ENCODE data around the gene PCDHA7.
"Not testable (repeated sequence)": the region's sequence is repeated elsewhere in the genome, so short reads cannot be mapped to it uniquely, and the experiment has no call there.

The PCDHA7 gene

DNA sequence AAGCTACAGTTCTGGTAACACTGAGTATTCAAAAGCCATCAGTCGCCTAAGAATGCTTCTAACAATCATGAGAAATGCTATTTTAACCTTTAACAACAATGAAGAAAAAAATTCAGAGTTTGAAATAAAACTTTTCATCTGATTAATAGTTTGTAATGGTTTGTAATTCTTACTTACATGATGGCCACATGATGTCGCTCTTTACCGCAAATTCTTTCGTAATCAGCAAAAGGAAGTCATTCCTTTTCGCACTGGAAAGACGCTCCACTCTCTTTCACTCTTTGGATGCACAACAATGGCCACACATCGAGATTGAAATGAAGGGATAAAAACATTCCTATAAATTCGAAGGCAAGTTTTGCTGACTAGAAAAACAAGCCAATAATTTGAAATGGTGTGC lies at the start of gene PCDHA7:
TSS of gene PCDHA7 (plus strand) at position 277 of the 400 bp plus-strand sequence. CDS start at position 392, 115 bp downstream.
- no peak for DNase-seq

DNA sequence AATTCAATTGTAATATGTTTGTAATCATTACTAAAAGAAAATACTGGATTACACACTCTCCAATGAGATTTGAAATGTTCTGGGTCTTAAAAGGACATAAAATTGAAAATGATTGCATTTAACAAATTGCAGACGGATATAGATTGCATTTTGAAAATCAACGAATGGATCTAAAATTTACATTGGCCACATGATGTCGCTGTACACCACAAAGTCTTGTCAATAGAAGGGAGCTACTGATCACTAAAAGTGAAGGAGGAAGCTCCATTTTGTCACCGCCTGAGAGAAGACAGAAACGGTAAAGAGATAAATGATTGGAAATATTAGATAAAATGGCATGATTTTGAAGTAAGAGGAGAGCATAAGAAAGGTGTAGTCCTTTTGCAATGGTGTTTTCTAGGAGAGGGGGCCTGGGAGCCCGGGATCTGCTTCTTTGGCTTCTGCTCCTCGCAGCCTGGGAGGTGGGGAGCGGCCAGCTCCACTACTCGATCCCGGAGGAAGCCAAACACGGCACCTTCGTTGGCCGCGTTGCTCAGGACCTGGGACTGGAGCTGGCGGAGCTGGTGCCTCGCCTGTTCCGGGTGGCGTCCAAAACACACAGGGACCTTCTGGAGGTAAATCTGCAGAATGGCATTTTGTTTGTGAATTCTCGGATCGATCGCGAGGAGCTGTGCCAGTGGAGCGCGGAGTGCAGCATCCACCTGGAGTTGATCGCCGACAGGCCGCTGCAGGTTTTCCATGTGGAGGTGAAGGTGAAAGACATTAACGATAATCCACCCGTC lies 48.0 kb upstream of the PCDHA7 start, which contains the start of gene PCDHA1:
TSS of gene PCDHA1 (plus strand) at position 236 of the 782 bp plus-strand sequence.
- DNase-seq = no peak

GRCh38 chr5:140787422-140787821 lies 46.6 kb upstream of the PCDHA7 start:
- DNase-seq = not testable (repeated sequence)

- DNase-seq = not testable (repeated sequence)
Measured at GRCh38 chr5:140787849-140788504, 46.1 kb upstream of the PCDHA7 start.

GRCh38 chr5:140791089-140791488 lies 43.0 kb upstream of the PCDHA7 start:
- DNase-seq = no peak

GRCh38 chr5:140794595-140795258 lies 39.3 kb upstream of the PCDHA7 start, which contains the start of gene PCDHA2:
PCDHA2 (plus strand) TSS chr5:140794852.
- DNase-seq = no peak

DNA sequence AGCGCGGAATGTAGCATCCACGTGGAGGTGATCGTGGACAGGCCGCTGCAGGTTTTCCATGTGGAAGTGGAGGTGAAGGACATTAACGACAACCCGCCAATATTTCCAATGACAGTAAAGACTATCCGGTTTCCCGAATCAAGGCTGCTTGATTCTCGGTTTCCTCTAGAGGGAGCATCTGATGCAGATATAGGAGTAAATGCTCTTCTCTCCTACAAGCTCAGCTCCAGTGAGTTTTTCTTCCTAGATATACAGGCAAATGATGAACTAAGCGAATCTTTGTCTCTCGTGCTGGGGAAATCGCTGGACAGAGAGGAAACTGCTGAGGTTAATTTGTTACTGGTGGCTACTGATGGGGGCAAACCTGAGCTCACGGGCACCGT lies 38.8 kb upstream of the PCDHA7 start:
- DNase-seq = no peak

DNA sequence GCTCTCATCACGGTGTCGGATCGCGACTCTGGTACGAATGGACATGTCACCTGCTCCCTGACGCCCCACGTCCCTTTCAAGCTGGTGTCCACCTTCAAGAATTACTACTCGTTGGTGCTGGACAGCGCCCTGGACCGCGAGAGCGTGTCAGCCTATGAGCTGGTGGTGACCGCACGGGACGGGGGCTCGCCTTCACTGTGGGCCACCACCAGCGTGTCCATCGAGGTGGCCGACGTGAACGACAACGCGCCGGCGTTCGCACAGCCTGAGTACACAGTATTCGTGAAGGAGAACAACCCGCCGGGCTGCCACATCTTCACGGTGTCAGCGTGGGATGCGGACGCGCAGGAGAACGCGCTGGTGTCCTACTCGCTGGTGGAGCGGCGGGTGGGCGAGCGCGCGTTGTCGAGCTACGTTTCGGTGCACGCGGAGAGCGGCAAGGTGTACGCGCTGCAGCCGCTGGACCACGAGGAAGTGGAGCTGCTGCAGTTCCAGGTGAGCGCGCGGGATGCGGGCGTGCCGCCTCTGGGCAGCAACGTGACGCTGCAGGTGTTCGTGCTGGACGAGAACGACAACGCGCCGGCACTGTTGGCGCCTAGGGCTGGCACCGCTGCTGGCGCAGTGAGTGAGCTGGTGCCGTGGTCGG lies 37.9 kb upstream of the PCDHA7 start:
- not testable (repeated sequence) for DNase-seq

DNA sequence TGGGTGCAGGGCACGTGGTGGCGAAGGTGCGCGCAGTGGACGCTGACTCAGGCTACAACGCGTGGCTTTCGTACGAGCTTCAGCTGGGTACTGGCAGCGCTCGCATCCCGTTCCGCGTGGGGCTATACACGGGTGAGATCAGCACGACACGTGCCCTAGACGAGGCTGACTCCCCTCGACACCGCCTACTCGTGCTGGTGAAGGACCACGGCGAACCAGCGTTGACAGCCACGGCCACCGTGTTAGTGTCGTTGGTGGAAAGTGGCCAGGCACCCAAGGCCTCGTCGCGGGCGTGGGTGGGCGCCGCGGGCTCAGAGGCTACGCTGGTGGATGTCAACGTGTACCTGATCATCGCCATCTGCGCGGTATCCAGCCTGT lies 37.4 kb upstream of the PCDHA7 start:
- no peak for DNase-seq

- no peak for DNase-seq
Measured at GRCh38 chr5:140800816-140801493, 33.1 kb upstream of the PCDHA7 start, which contains the start of gene PCDHA3. PCDHA3 (plus strand) TSS chr5:140801057.

GRCh38 chr5:140801494-140801841 lies 32.6 kb upstream of the PCDHA7 start:
- no peak for DNase-seq

DNA sequence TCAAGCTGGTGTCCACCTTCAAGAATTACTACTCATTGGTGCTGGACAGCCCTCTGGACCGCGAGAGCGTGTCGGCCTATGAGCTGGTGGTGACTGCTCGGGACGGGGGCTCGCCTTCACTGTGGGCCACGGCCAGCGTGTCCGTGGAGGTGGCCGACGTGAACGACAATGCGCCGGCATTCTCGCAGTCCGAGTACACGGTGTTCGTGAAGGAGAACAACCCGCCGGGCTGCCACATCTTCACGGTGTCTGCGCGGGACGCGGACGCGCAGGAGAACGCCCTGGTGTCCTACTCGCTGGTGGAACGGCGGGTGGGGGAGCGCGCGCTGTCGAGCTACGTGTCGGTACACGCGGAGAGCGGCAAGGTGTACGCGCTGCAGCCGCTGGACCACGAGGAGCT lies 31.7 kb upstream of the PCDHA7 start:
- DNase-seq = not testable (repeated sequence)

- DNase-seq = no peak
Measured at GRCh38 chr5:140802781-140803271, 31.2 kb upstream of the PCDHA7 start.

- no peak for DNase-seq
Measured at GRCh38 chr5:140806834-140807775, 27.0 kb upstream of the PCDHA7 start, which contains the start of gene PCDHA4. PCDHA4 (plus strand) TSS chr5:140807068.

- not testable (repeated sequence) for DNase-seq
Measured at GRCh38 chr5:140808241-140808888, 25.7 kb upstream of the PCDHA7 start.

GRCh38 chr5:140808889-140809291 lies 25.2 kb upstream of the PCDHA7 start:
- DNase-seq = no peak

DNA sequence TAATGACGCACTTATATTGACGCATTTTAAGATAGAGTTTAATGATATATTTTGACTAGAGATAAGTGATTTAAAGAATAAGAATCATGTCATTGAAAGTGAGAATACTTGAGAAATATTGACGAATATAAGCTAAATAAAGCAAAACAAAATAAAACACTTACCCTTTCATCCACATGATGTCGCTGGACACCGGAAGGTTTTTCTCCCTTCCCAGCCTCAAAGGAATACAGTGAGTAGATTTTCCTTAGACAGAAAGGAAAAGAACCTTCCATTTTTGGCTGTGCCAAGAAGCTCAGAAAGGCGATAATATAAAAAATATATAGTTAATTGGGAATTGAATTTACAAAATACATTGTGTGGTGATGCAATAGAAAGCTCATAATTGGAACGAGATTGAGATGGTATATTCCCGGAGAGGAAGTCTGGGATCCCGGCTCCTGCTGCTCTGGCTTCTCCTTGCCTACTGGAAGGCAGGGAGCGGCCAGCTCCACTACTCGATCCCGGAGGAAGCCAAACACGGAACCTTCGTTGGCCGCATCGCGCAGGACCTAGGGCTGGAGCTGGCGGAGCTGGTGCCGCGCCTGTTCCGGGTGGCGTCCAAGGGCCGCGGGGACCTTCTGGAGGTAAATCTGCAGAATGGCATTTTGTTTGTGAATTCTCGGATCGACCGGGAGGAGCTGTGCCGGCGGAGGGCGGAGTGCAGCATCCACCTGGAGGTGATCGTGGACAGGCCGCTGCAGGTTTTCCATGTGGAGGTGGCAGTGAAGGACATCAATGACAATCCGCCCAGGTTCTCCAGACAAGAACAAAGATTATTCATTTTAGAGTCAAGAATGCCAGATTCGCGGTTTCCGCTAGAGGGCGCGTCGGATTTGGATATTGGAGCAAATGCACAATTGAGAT lies 12.4 kb upstream of the PCDHA7 start, which contains the start of gene PCDHA5:
TSS of gene PCDHA5 (plus strand) at position 239 of the 906 bp plus-strand sequence.
- no peak for DNase-seq

DNA sequence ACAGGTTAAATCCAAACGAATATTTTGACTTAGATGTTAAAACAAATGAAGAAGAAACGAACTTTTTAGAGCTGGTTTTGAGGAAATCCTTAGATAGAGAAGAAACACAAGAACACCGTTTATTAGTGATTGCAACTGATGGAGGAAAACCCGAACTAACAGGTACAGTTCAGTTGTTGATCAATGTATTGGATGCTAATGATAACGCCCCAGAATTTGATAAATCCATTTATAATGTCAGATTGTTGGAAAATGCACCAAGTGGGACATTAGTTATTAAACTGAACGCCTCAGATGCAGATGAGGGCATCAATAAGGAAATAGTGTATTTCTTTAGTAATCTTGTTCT lies 11.8 kb upstream of the PCDHA7 start:
- DNase-seq = no peak

- DNase-seq = not testable (repeated sequence)
Measured at GRCh38 chr5:140822969-140823368, 11.1 kb upstream of the PCDHA7 start.
